Body of pancreas (tissue), 4 donors: ENCODE data around the gene DAND5.

Experiments
- POLR2A ChIP-seq, 3 donors: fragments of 450-650 bp; IDR thresholded peaks; one replicate each; pipeline ENCODE4 v1.6.1; 2016; ENCODE audit warnings: antibody characterized with exemption in 3 of 3, mild to moderate bottlenecking in 2 of 3
- TF ChIP-seq, protein P1 (sequence below), 7 experiments: fragments of 450-650 bp in 4 of 7; fragments of 200-600 bp in 3 of 7; sonication (generic) in 3 of 7; IDR thresholded peaks; one replicate each; pipeline ENCODE4 v1.5.1; 2016 to 2019; ENCODE audit warnings: antibody characterized with exemption in 7 of 7

- TF ChIP-seq POLR2A (IDR thresholded peaks at IDR 0.05), result no peak
- TF ChIP-seq, protein P1, sequence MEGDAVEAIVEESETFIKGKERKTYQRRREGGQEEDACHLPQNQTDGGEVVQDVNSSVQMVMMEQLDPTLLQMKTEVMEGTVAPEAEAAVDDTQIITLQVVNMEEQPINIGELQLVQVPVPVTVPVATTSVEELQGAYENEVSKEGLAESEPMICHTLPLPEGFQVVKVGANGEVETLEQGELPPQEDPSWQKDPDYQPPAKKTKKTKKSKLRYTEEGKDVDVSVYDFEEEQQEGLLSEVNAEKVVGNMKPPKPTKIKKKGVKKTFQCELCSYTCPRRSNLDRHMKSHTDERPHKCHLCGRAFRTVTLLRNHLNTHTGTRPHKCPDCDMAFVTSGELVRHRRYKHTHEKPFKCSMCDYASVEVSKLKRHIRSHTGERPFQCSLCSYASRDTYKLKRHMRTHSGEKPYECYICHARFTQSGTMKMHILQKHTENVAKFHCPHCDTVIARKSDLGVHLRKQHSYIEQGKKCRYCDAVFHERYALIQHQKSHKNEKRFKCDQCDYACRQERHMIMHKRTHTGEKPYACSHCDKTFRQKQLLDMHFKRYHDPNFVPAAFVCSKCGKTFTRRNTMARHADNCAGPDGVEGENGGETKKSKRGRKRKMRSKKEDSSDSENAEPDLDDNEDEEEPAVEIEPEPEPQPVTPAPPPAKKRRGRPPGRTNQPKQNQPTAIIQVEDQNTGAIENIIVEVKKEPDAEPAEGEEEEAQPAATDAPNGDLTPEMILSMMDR (IDR thresholded peaks at IDR 0.05), result no peak
These were observed 18.4 kb downstream of the DAND5 start for GRCh38 chr19:12987781-12988180.
